Ishikawa (cell line): ENCODE measurements around the gene MRPS6.
A peak's percentile ranks its signal among the peaks of the same experiment; 100 is the strongest.

Experiments used
- CEBPB ChIP-seq: IDR thresholded peaks from 2 replicates; pipeline ENCODE4 v1.6.1; 2012
- CREB1 ChIP-seq: IDR thresholded peaks from 2 replicates; pipeline ENCODE4 v1.6.1; 2012; ENCODE audit warnings: low read depth
- EGR1 ChIP-seq: IDR thresholded peaks from 2 replicates; pipeline ENCODE4 v1.6.1; 2012
- EP300 ChIP-seq: IDR thresholded peaks from 2 replicates; pipeline ENCODE4 v1.6.1; 2012; ENCODE audit warnings: borderline replicate concordance
- FOXM1 ChIP-seq: IDR thresholded peaks from 2 replicates; pipeline ENCODE4 v1.6.1; 2012; ENCODE audit warnings: low read depth, borderline replicate concordance
- NFIC ChIP-seq: IDR thresholded peaks from 2 replicates; pipeline ENCODE4 v1.6.1; 2012
- RAD21 ChIP-seq: IDR thresholded peaks from 2 replicates; pipeline ENCODE4 v1.6.1; 2012; ENCODE audit warnings: low read depth
- TAF1 ChIP-seq: IDR thresholded peaks from 2 replicates; pipeline ENCODE4 v1.6.1; 2012; ENCODE audit warnings: low read depth, mild to moderate bottlenecking
- TCF12 ChIP-seq: IDR thresholded peaks from 2 replicates; pipeline ENCODE4 v1.6.1; 2012; ENCODE audit warnings: low read depth
- TEAD4 ChIP-seq: IDR thresholded peaks from 2 replicates; pipeline ENCODE4 v1.6.1; 2012
- YY1 ChIP-seq: IDR thresholded peaks from 2 replicates; pipeline ENCODE4 v1.6.1; 2012; ENCODE audit warnings: low read depth
- ZBTB7A ChIP-seq: IDR thresholded peaks from 2 replicates; pipeline ENCODE4 v1.6.1; 2012; ENCODE audit warnings: low read depth
- TF ChIP-seq, protein P1 (sequence below): IDR thresholded peaks from 2 replicates; pipeline ENCODE4 v1.6.1; 2012; ENCODE audit warnings: low read depth, mild to moderate bottlenecking
- TF ChIP-seq, protein P2 (sequence below): IDR thresholded peaks from 2 replicates; pipeline ENCODE4 v1.6.1; 2012
- TF ChIP-seq, protein P3 (sequence below): IDR thresholded peaks from 2 replicates; pipeline ENCODE4 v1.6.1; 2012

MRPS6 gene

DNA sequence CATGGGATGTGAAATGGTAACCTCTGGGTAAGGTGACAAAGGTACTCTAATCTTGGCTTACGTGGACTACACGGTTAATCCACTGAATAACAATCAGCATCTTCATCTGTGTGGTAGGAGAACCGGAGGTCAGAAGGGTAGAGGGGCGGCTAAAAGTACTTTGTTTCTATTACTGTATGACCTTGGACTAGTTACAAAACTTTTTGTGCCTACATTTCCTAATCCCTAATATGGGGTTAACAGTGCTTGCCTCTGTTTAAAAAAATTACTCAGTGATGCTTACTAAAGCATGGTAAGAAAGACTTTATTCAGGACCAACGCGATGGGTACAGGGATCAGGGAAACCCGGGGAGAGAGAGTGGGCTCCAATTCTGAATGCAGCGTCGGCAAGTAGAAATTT is 1.7 kb upstream of the MRPS6 start:
- TF ChIP-seq EP300 (no peak), CREB1 (no peak), TCF12 (no peak), FOXM1 (no peak), CEBPB (no peak), NFIC (no peak), YY1 (no peak), TAF1 (no peak), EGR1 (no peak)
- TF ChIP-seq, protein P1, sequence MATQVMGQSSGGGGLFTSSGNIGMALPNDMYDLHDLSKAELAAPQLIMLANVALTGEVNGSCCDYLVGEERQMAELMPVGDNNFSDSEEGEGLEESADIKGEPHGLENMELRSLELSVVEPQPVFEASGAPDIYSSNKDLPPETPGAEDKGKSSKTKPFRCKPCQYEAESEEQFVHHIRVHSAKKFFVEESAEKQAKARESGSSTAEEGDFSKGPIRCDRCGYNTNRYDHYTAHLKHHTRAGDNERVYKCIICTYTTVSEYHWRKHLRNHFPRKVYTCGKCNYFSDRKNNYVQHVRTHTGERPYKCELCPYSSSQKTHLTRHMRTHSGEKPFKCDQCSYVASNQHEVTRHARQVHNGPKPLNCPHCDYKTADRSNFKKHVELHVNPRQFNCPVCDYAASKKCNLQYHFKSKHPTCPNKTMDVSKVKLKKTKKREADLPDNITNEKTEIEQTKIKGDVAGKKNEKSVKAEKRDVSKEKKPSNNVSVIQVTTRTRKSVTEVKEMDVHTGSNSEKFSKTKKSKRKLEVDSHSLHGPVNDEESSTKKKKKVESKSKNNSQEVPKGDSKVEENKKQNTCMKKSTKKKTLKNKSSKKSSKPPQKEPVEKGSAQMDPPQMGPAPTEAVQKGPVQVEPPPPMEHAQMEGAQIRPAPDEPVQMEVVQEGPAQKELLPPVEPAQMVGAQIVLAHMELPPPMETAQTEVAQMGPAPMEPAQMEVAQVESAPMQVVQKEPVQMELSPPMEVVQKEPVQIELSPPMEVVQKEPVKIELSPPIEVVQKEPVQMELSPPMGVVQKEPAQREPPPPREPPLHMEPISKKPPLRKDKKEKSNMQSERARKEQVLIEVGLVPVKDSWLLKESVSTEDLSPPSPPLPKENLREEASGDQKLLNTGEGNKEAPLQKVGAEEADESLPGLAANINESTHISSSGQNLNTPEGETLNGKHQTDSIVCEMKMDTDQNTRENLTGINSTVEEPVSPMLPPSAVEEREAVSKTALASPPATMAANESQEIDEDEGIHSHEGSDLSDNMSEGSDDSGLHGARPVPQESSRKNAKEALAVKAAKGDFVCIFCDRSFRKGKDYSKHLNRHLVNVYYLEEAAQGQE, result no peak
- TF ChIP-seq, protein P2, sequence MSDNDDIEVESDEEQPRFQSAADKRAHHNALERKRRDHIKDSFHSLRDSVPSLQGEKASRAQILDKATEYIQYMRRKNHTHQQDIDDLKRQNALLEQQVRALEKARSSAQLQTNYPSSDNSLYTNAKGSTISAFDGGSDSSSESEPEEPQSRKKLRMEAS, result no peak
- TF ChIP-seq, protein P3, sequence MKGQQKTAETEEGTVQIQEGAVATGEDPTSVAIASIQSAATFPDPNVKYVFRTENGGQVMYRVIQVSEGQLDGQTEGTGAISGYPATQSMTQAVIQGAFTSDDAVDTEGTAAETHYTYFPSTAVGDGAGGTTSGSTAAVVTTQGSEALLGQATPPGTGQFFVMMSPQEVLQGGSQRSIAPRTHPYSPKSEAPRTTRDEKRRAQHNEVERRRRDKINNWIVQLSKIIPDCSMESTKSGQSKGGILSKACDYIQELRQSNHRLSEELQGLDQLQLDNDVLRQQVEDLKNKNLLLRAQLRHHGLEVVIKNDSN, result no peak

DNA sequence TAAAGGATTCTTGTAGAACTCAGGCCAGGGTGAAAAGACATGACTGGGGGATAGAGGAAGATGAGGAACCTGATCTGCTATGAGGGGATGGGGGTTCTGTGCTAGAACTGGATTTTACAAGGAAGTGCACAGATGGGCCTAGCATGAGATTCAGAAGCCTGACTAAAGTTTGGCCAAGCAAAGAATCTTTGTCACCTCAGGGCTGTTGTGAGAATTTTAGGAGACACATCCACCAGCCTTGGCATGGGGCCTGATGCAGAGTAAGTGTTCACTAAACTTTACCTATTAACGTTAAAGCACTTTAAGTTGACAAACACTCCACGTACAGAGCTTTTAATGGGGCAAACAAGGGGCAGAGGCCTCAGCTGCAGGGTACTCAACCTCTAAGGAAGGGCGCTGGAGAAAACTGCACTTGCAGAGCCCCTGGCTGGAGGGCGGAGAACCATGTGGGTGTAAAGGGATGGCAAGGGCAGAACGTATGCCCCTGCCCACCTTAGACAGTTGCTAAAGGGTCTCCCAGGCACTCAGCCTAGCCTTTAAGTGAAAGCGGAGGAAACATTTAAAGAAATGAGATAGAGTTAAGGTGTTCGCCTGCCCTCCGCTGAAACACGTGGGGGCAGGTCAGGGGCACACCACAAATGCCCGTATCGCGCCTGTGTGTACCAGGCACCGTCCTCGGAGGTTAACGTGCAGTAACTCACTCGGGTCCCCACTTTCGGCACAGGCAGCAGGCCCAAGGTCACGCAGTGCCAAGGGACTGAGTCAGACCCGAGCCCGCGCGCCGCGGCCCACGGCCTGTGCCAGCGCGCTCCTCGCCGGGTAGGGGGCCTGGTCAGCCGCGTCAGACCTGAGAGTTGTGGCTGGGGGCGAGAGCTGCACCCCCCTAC is 990 bp upstream of the MRPS6 start:
- TF ChIP-seq EP300, result no peak
- TF ChIP-seq CEBPB, result no peak
- TF ChIP-seq, protein P2, result no peak
- TF ChIP-seq RAD21, result no peak
- no peak for TF ChIP-seq FOXM1
- TF ChIP-seq TAF1, result no peak
- TF ChIP-seq, protein P3, result no peak
- no peak for TF ChIP-seq CREB1

DNA sequence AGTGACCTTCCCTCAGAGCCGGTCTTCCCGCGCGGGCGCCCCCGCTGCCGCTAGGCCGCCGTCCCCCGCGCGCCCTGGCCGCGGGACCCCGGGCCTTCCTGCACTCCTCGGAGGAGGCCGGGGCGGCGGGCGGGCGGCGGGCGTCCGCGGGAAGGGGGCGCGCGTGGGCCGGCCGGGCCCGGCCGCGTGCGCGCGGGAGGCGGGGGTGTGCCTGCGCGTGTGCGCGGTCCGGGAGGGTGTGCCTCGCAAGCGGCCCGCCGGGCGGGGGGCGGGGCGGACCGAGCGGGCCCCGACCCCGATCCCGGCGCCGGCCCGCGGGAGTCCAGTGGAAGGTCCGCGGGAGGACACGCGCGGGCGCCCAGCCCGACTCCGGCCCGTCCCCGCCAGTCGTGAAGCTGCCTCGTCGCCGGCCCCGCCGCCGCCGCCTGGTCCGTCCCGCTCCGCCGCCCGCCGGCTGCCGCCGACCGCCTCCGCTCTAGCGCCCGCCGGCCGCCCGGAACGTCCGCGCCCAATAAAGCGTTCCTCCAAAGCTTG is 438 bp downstream of the MRPS6 start:
- TF ChIP-seq TCF12, result no peak
- peak; percentile 10; the same call in 1 of the 2 replicates for TF ChIP-seq EGR1

DNA sequence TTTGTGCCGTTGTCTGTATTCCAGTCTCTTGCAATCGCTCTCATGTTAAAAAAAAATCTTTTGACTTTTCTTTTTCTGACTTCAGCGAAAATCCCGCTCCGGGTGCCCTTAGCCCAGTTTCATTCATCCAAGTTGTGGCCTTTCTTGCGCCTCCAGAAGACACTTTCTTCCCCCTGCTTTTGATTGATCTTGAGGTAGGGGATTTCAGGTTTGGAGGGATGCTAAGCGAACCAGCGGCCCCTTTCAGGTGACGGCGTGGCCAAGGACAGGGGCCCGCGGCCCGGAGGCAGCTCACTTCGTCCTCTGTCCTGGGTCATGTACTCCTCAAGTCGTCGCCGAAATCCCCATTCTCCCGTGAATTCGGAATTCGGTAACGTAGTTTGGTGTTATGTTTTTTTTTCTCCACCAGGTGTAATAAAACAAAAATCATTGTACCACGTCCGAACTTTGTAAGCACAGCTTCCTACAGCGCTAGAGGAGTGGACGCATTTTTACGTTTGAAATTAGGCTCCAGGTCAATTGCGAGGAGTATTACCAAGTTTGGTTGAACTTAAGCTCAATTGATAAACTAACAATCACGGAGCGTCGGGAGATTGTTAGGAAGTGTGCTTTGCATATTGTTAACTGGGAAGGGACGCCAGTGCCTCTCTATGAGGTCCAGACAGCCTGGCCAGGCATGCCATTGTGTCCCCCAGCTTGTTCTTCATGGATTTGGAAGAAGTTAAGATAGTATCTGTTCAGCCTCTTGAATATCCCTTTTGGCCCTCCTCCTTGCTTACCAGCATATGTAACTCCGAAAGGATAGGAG is 1.1 kb downstream of the MRPS6 start:
- TF ChIP-seq, protein P3, result no peak
- TF ChIP-seq CEBPB, result no peak
- TF ChIP-seq, protein P1, result no peak
- TF ChIP-seq TEAD4, result no peak
- TF ChIP-seq, protein P2, result no peak
- TF ChIP-seq ZBTB7A, result no peak
- TF ChIP-seq TCF12, result no peak
- TF ChIP-seq FOXM1, result no peak
- TF ChIP-seq RAD21, result no peak
- no peak for TF ChIP-seq EP300
- no peak for TF ChIP-seq TAF1
- no peak for TF ChIP-seq YY1
- TF ChIP-seq CREB1, result no peak
- TF ChIP-seq NFIC, result no peak
- no peak for TF ChIP-seq EGR1

DNA sequence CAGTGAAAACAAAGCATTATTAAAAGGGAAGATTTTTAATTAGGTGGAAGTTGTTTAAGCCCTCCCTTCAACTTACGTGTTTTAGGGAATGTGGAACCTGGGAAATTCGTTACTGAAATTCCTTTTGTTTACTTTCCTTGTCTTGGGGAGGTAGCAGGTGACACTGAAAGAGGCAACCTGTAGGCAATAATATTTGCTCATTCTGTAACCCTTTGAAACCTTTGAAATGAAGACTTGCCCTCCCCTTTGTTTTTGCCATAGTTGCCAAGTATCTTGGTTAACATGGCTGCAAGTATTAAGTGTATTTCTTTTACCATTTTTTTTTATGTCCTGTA is 1.7 kb downstream of the MRPS6 start:
- TF ChIP-seq, protein P2, result no peak
- TF ChIP-seq ZBTB7A (no peak), EP300 (no peak), YY1 (no peak), EGR1 (no peak)
- TF ChIP-seq, protein P1, result no peak
